GM23248 (cell line): Measurements from ENCODE around the gene TCOF1. TPM values are rescaled to one million over a fixed set of nuclear protein-coding genes. Genes with fewer than 3 reads are reported as not detected.

Experiments
- DNase-seq: peaks from one replicate; pipeline ENCODE4 v3.0.0-alpha.2; 2015
- H2AFZ ChIP-seq: fragments of 200-600 bp; sonication (generic); 2 replicates; pipeline ENCODE4 v1.6.1; 2016; ENCODE audit warnings: antibody characterized with exemption
- H3F3A ChIP-seq: fragments of 200-600 bp; sonication (generic); 2 replicates; pipeline ENCODE4 v1.6.1; 2016; ENCODE audit warnings: mild to moderate bottlenecking, antibody characterized with exemption, mixed run types; ENCODE audit not compliant: insufficient read depth
- H3K27ac ChIP-seq: fragments of 200-600 bp; sonication (generic); 2 replicates; pipeline ENCODE4 v1.5.1; 2016; ENCODE audit warnings: mild to moderate bottlenecking
- H3K27me3 ChIP-seq: fragments of 200-600 bp; sonication (generic); replicated peaks from 2 replicates; pipeline ENCODE4 v1.6.1; 2016; ENCODE audit warnings: mild to moderate bottlenecking; ENCODE audit not compliant: insufficient read depth
- H3K36me3 ChIP-seq: fragments of 200-600 bp; sonication (generic); 2 replicates; pipeline ENCODE4 v1.6.1; 2016; ENCODE audit warnings: low read depth, mild to moderate bottlenecking
- H3K4me1 ChIP-seq: fragments of 200-600 bp; sonication (generic); 2 replicates; pipeline ENCODE4 v1.6.1; 2016; ENCODE audit warnings: mild to moderate bottlenecking; ENCODE audit not compliant: insufficient read depth
- H3K4me2 ChIP-seq: fragments of 200-600 bp; sonication (generic); one replicate; pipeline ENCODE4 v1.6.1; 2016; ENCODE audit warnings: mild to moderate bottlenecking; ENCODE audit not compliant: unreplicated experiment
- H3K4me3 ChIP-seq: fragments of 200-600 bp; sonication (generic); 2 replicates; pipeline ENCODE4 v1.5.1; 2016; ENCODE audit warnings: mild to moderate bottlenecking
- H3K79me2 ChIP-seq: fragments of 200-600 bp; sonication (generic); 2 replicates; pipeline ENCODE4 v1.6.1; 2016; ENCODE audit warnings: mild to moderate bottlenecking; ENCODE audit not compliant: insufficient read depth
- H3K9ac ChIP-seq: fragments of 200-600 bp; sonication (generic); 2 replicates; pipeline ENCODE4 v1.6.1; 2016; ENCODE audit warnings: mild to moderate bottlenecking
- H3K9me2 ChIP-seq: fragments of 200-600 bp; sonication (generic); 2 replicates; pipeline ENCODE4 v1.6.1; 2016; ENCODE audit warnings: mixed run types, mild to moderate bottlenecking, moderate library complexity; ENCODE audit not compliant: insufficient read depth
- H3K9me3 ChIP-seq: fragments of 200-600 bp; sonication (generic); one replicate; pipeline ENCODE4 v1.6.1; 2017; ENCODE audit warnings: low read depth
- H4K20me1 ChIP-seq: fragments of 200-600 bp; sonication (generic); 2 replicates; pipeline ENCODE4 v1.6.0; 2016; ENCODE audit not compliant: insufficient read depth
- EZH2 ChIP-seq: fragments of 200-600 bp; sonication (generic); IDR thresholded peaks from 2 replicates; pipeline ENCODE4 v1.6.1; 2018; ENCODE audit warnings: antibody characterized with exemption, mild to moderate bottlenecking; ENCODE audit not compliant: insufficient read depth, poor library complexity, severe bottlenecking
- EZH2phosphoT487 ChIP-seq: fragments of 200-600 bp; sonication (generic); IDR thresholded peaks from 2 replicates; pipeline ENCODE4 v1.6.1; 2018; ENCODE audit warnings: antibody characterized with exemption, moderate library complexity, mild to moderate bottlenecking, low read depth; ENCODE audit not compliant: insufficient read depth
- WGBS, 2 experiments: methylation state at CpG; one replicate each; pipeline ENCODE4 v1.1.6; 2015 to 2017; ENCODE audit warnings: low lambda C conversion rate in 2 of 2, low coverage in 1 of 2; ENCODE audit errors: missing lambda C conversion rate in 2 of 2; 5-methylcytosine and 5-hydroxymethylcytosine counted together
- in situ Hi-C: fragments of 300-500 bp; cut with MboI; formaldehyde crosslinking; loops from 2 replicates; pipeline ENCODE4 v1.15.0; 2020
- polyA plus RNA-seq: library from polyadenylated mRNA; unstranded; fragments of >200 nt; fragmentation: Nextera tagmentation; extraction: Ambion mirVana; gene quantifications from 2 replicates; pipeline ENCODE4 v1.2.1, GENCODE V29; 2016
- total RNA-seq: library from RNA; depleted of rRNA; stranded (reverse); fragments of >200 nt; shearing (Covaris generic); gene quantifications from 2 replicates; pipeline ENCODE4 v1.2.3, GENCODE V29; 2014

Gene TCOF1
- total and polyA plus RNA-seq, 2 experiments from 2014 or later = 15.1 to 18.0 TPM

GRCh38 chr5:150446088-150446487 is 88.6 kb downstream of the TCOF1 start:
- no peak for TF ChIP-seq EZH2
- TF ChIP-seq EZH2phosphoT487 = no peak
- in situ Hi-C loops = loop anchor here (25.0 kb wide), 1 partner anchor 609 kb away; no protein-coding TSS in a partner anchor
- peak overlapping the region; percentile 96; the same call in 1 of the 2 replicates for H3K9ac ChIP-seq
- peaks cover 52% of the 10 kb centered on the region for H3K79me2 ChIP-seq
- no peak for DNase-seq
- H3K27ac ChIP-seq = no peak overlapping the region
- peaks cover 50% of the 10 kb centered on the region for H3K36me3 ChIP-seq
- H3K4me1 ChIP-seq = peaks cover 9% of the 10 kb centered on the region
- no peaks in the 10 kb centered on the region for H3K9me2 ChIP-seq
- H4K20me1 ChIP-seq = peaks cover 10% of the 10 kb centered on the region
- no peak overlapping the region for H3K4me2 ChIP-seq
- no peak overlapping the region for H3K4me3 ChIP-seq
- no peak overlapping the region for H2AFZ ChIP-seq
- 96 to 100% methylated on average over 2 of the region's 2 CpGs for WGBS, 2 experiments
- H3K27me3 ChIP-seq = no peaks in the 10 kb centered on the region
- peaks cover 74% of the 10 kb centered on the region for H3F3A ChIP-seq
- H3K9me3 ChIP-seq = no peaks in the 10 kb centered on the region

- H3K36me3 ChIP-seq = peaks cover 50% of the 10 kb centered on the region
- peaks cover 10% of the 10 kb centered on the region for H4K20me1 ChIP-seq
- WGBS, 2 experiments = 94 to 95% methylated on average over 6 of the region's 6 CpGs
These were observed 89.1 kb downstream of the TCOF1 start for GRCh38 chr5:150446583-150446982.

GRCh38 chr5:150447188-150447587 is 89.7 kb downstream of the TCOF1 start:
- DNase-seq = no peak
- peaks cover 52% of the 10 kb centered on the region for H3K79me2 ChIP-seq
- H3K9me3 ChIP-seq = no peaks in the 10 kb centered on the region
- no peak overlapping the region for H3K4me2 ChIP-seq
- no peak overlapping the region for H2AFZ ChIP-seq
- peaks cover 9% of the 10 kb centered on the region for H3K4me1 ChIP-seq
- peaks cover 69% of the 10 kb centered on the region for H3F3A ChIP-seq
- H3K4me3 ChIP-seq = peak overlapping the region; percentile 84; the same call in 1 of the 2 replicates
- no peaks in the 10 kb centered on the region for H3K9me2 ChIP-seq
- 78 to 81% methylated on average over 6 of the region's 6 CpGs for WGBS, 2 experiments
- peaks cover 10% of the 10 kb centered on the region for H4K20me1 ChIP-seq
- H3K36me3 ChIP-seq = peaks cover 50% of the 10 kb centered on the region
- no peaks in the 10 kb centered on the region for H3K27me3 ChIP-seq
- in situ Hi-C loops = loop anchor here (25.0 kb wide), 1 partner anchor 610 kb away; no protein-coding TSS in a partner anchor
- H3K27ac ChIP-seq = no peak overlapping the region
- H3K9ac ChIP-seq = peak overlapping the region; percentile 96
- TF ChIP-seq EZH2phosphoT487 (no peak), EZH2 (no peak)

More at GRCh38 chr5:150446583-150446982, 89.1 kb downstream of the TCOF1 start:
- H3K27ac ChIP-seq = no peak overlapping the region
- H2AFZ ChIP-seq = no peak overlapping the region
- peak overlapping the region; percentile 96; the same call in 1 of the 2 replicates for H3K9ac ChIP-seq
- H3F3A ChIP-seq = peaks cover 74% of the 10 kb centered on the region
- peaks cover 52% of the 10 kb centered on the region for H3K79me2 ChIP-seq
- H3K9me3 ChIP-seq = no peaks in the 10 kb centered on the region
- no peak for TF ChIP-seq EZH2
- TF ChIP-seq EZH2phosphoT487 = no peak
- H3K27me3 ChIP-seq = no peaks in the 10 kb centered on the region
- H3K9me2 ChIP-seq = no peaks in the 10 kb centered on the region
- no peak for DNase-seq
- in situ Hi-C loops = loop anchor here (25.0 kb wide), 1 partner anchor 609 kb away; no protein-coding TSS in a partner anchor
- H3K4me3 ChIP-seq = 0 out of 2 replicates have a peak overlapping the region, but pooled peaks have one; percentile 84
- H3K4me1 ChIP-seq = peaks cover 9% of the 10 kb centered on the region
- no peak overlapping the region for H3K4me2 ChIP-seq

- Histone ChIP-seq H3K36me3 (peaks cover 43% of the 10 kb centered on the region), H2AFZ (no peak overlapping the region), H3K4me1 (peaks cover 9% of the 10 kb centered on the region), H3K9ac (peak overlapping the region; percentile 96), H3K9me3 (no peaks in the 10 kb centered on the region), H3K4me2 (peak overlapping the region; percentile 87), H3F3A (peaks cover 58% of the 10 kb centered on the region), H3K79me2 (peaks cover 52% of the 10 kb centered on the region), H3K27me3 (no peaks in the 10 kb centered on the region), H3K9me2 (no peaks in the 10 kb centered on the region), H4K20me1 (peaks cover 10% of the 10 kb centered on the region), H3K4me3 (peak overlapping the region; percentile 84), H3K27ac (peak overlapping the region; percentile 96)
- TF ChIP-seq EZH2 (no peak), EZH2phosphoT487 (no peak)
- 14 to 15% methylated on average over 4 of the region's 4 CpGs for WGBS, 2 experiments
- in situ Hi-C loops = loop anchor here (25.0 kb wide), 1 partner anchor 611 kb away; no protein-coding TSS in a partner anchor
- DNase-seq = peak; percentile 24
These were observed 90.8 kb downstream of the TCOF1 start for GRCh38 chr5:150448334-150448733.
